Measurements from ENCODE around the gene ZNF646.

Gene ZNF646

GRCh38 chr16:31132303-31132979 lies 58.2 kb downstream of the ZNF646 start:
- DNase-seq: no peak

DNA sequence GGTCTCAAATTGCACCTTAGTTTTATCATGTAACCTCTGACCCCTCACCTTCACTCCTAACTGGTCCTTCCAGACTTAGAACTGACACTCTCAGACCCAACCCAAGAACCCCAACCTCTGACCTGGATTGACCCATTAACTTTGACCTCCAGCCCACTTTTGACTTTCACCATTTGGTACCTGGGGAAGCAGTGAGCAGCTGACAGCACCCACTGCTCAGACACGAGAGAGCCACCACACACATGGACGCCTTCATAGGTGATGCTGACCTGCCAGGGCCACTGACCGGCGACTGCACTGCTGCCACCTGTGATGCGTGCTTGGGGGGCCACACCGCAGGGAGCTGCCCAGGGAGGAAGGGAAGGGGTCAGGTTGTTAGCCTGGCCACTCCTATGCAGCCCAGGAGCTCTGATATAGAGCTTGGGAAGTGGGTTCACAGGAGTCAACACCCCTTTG lies 58.9 kb downstream of the ZNF646 start:
- no peak for DNase-seq

All from DMS53 (cell line).